ENCODE results near the gene BEGAIN.

BEGAIN gene

GRCh38 chr14:100605230-100605629, 18.0 kb upstream of the BEGAIN start:
- TF ChIP-seq CTCF (IDR thresholded peaks at IDR 0.05; ENCODE audit: low read depth, low read length, missing control alignments): no peak
- H3K4me3 ChIP-seq (replicated peaks; ENCODE audit: low read depth, low read length): no peak overlapping the region
- no peak for DNase-seq (ENCODE audit: extremely low read depth, low read depth)

GRCh38 chr14:100604709-100605108, 17.5 kb upstream of the BEGAIN start:
- no peak for DNase-seq (ENCODE audit: extremely low read depth, low read depth)
- TF ChIP-seq CTCF (IDR thresholded peaks at IDR 0.05; ENCODE audit: low read depth, low read length, missing control alignments): no peak

GRCh38 chr14:100604121-100604501, 16.9 kb upstream of the BEGAIN start:
- no peak for TF ChIP-seq CTCF (IDR thresholded peaks at IDR 0.05; ENCODE audit: low read depth, low read length, missing control alignments)

More at GRCh38 chr14:100604709-100605108, 17.5 kb upstream of the BEGAIN start:
- H3K4me3 ChIP-seq (replicated peaks; ENCODE audit: low read depth, low read length): no peak overlapping the region

GRCh38 chr14:100603341-100604120, 16.3 kb upstream of the BEGAIN start:
- TF ChIP-seq CTCF (IDR thresholded peaks at IDR 0.05; ENCODE audit: low read depth, low read length, missing control alignments): no peak
- no peak for DNase-seq (ENCODE audit: extremely low read depth, low read depth)
- H3K4me3 ChIP-seq (replicated peaks; ENCODE audit: low read depth, low read length): no peak overlapping the region

More at GRCh38 chr14:100604121-100604501, 16.9 kb upstream of the BEGAIN start:
- DNase-seq (ENCODE audit: extremely low read depth, low read depth): no peak
- H3K4me3 ChIP-seq (replicated peaks; ENCODE audit: low read depth, low read length): no peak overlapping the region

GRCh38 chr14:100602621-100603230, 15.5 kb upstream of the BEGAIN start:
- DNase-seq (ENCODE audit: extremely low read depth, low read depth): no peak
- no peak overlapping the region for H3K4me3 ChIP-seq (replicated peaks; ENCODE audit: low read depth, low read length)
- TF ChIP-seq CTCF (IDR thresholded peaks at IDR 0.05; ENCODE audit: low read depth, low read length, missing control alignments): no peak

- no peak for DNase-seq (ENCODE audit: extremely low read depth, low read depth)
- H3K4me3 ChIP-seq (replicated peaks; ENCODE audit: low read depth, low read length): no peak overlapping the region
- no peak for TF ChIP-seq CTCF (IDR thresholded peaks at IDR 0.05; ENCODE audit: low read depth, low read length, missing control alignments)
Observed at GRCh38 chr14:100601914-100602313, 14.7 kb upstream of the BEGAIN start.
